Measurements from ENCODE around the gene SIGLECL1. TPM values are rescaled to one million over a fixed set of nuclear protein-coding genes. Genes with fewer than 3 reads are reported as not detected.
A peak's percentile ranks its signal among the peaks of the same experiment; 100 is the strongest.

Gene SIGLECL1
- total RNA-seq, 5 donors from 2014 or later (not counting 1 experiment from before 2014, with no cell fraction given): not detected

DNA sequence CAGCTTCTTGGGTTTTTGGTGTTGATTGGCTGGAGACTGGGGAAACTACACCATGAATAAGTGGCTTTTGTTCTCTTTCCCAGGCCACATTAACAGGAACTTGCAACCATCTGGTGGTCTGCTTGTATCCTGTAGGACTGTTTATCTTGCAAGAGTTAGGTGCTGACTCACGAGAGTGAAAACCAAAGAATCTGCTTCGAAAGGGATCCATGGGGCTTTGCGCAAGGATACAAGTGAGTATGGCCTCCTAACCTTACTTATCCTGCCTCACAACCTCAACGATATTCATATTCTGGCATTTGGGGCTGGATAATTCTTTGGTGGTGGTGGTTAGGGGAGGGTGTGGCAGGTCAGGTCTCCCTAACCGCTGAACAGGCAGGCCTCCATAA, 4.7 kb upstream of the SIGLECL1 start:
- ATAC-seq (replicated peaks in 1 of 4): no peak
- POLR2A ChIA-PET: no interaction called here
- no peak overlapping the region for H3K27ac Mint-ChIP-seq

DNA sequence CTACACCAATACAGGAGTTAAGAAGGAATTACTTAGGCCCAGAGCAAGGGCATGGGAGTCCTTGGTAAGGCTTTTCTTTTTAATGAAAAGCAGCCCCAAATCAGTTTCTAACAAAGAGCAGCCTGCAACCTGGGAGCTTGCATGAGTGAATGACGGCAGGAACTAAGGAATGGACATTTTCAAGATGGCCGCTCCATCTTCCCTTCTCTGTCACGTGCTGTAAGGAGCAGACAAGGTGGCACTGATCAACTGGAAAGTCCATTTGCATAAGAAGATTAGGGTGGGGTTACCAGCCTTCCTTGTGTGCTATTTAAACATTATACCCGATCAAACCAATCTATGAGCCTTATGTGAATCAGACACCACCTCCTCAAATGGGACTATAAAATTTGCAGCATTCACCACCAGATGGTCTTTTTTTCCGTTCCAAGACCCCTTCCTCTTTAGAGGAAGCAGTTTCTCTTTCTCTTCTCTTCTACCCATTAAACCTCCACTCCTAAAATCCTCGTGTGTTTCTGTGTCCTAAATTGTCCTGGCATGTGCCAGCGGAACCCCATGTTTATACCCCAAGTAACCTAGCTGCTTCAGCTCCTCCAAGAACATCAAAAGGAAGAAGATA, 2.8 kb upstream of the SIGLECL1 start:
- Histone ChIP-seq H3K4me1 (ENCODE audit: control insufficient read depth in 1 of 2, extremely low read depth in 1 of 2, insufficient read depth in 2 of 2, low read length in 2 of 2) (no peaks in the 10 kb centered on the region), H3K36me3 (ENCODE audit: control insufficient read depth in 2 of 2, extremely low read depth in 1 of 2, insufficient read depth in 1 of 2, low read length in 1 of 2) (no peaks in the 10 kb centered on the region), H3K9me3 (no peaks in the 10 kb centered on the region), H3K27ac (ENCODE audit: low read length) (no peak overlapping the region), H3K27me3 (replicated peaks in 1 of 2; ENCODE audit: control insufficient read depth in 2 of 2, extremely low read depth in 1 of 2, insufficient read depth in 2 of 2, low read length in 1 of 2) (peaks cover 0 to 11% of the 10 kb centered on the region in 2 experiments), H3K4me3 (ENCODE audit: control insufficient read depth in 1 of 2, extremely low read depth in 1 of 2, low read length in 1 of 2) (no peak overlapping the region)
- H3K4me1 Mint-ChIP-seq: peaks cover 0 to 8% (median 7%) of the 10 kb centered on the region in 3 donors
- ChIA-PET POLR2A (no interaction called here), CTCF (interaction anchor here in 1 of 2 donors (0.5 kb wide), 1 partner anchor 941 kb away, joined by 3 read pairs; no protein-coding TSS in a partner anchor)
- no peak for DNase-seq
- H3K9me3 Mint-ChIP-seq: no peaks in the 10 kb centered on the region
- no peak for ATAC-seq (replicated peaks in 1 of 4)
- H3K27me3 Mint-ChIP-seq: peaks cover 15 to 30% of the 10 kb centered on the region in 2 donors
- 100% methylated on average over 2 of the region's 7 CpGs for WGBS (ENCODE audit: insufficient coverage)
- H3K27ac Mint-ChIP-seq: no peak overlapping the region
- no peak overlapping the region for H3K4me3 Mint-ChIP-seq
- no peaks in the 10 kb centered on the region for H3K36me3 Mint-ChIP-seq

More for the DNA sequence above, 4.7 kb upstream of the SIGLECL1 start:
- Mint-ChIP-seq H3K4me1 (peaks cover 0 to 8% (median 6%) of the 10 kb centered on the region in 3 donors), H3K36me3 (no peaks in the 10 kb centered on the region), H3K4me3 (no peak overlapping the region), H3K9me3 (no peaks in the 10 kb centered on the region), H3K27me3 (peaks cover 23 to 39% of the 10 kb centered on the region in 2 donors)
- Histone ChIP-seq H3K36me3 (ENCODE audit: control insufficient read depth in 2 of 2, extremely low read depth in 1 of 2, insufficient read depth in 1 of 2, low read length in 1 of 2) (no peaks in the 10 kb centered on the region), H3K4me1 (ENCODE audit: control insufficient read depth in 1 of 2, extremely low read depth in 1 of 2, insufficient read depth in 2 of 2, low read length in 2 of 2) (no peaks in the 10 kb centered on the region), H3K4me3 (ENCODE audit: control insufficient read depth in 1 of 2, extremely low read depth in 1 of 2, low read length in 1 of 2) (no peak overlapping the region), H3K27ac (ENCODE audit: low read length) (no peak overlapping the region), H3K9me3 (no peaks in the 10 kb centered on the region), H3K27me3 (replicated peaks in 1 of 2; ENCODE audit: control insufficient read depth in 2 of 2, extremely low read depth in 1 of 2, insufficient read depth in 2 of 2, low read length in 1 of 2) (peaks cover 0 to 13% of the 10 kb centered on the region in 2 experiments)
- DNase-seq: no peak
- CTCF ChIA-PET: no interaction called here
- no CpG with 5 or more reads among the region's 5 CpGs for WGBS (ENCODE audit: insufficient coverage)

- no peak overlapping the region for H3K27ac ChIP-seq (ENCODE audit: low read length)
- H3K9me3 ChIP-seq: no peaks in the 10 kb centered on the region
- Mint-ChIP-seq H3K9me3 (no peaks in the 10 kb centered on the region), H3K27me3 (peaks cover 9 to 16% of the 10 kb centered on the region in 2 donors), H3K36me3 (no peaks in the 10 kb centered on the region), H3K27ac (no peak overlapping the region), H3K4me3 (no peak overlapping the region), H3K4me1 (peaks cover 2 to 7% (median 7%) of the 10 kb centered on the region in 3 donors)
- H3K4me3 ChIP-seq (ENCODE audit: control insufficient read depth in 1 of 2, extremely low read depth in 1 of 2, low read length in 1 of 2): no peak overlapping the region
- ATAC-seq (replicated peaks in 1 of 4): no peak
- 72% methylated on average over 8 of the region's 9 CpGs for WGBS (ENCODE audit: insufficient coverage)
- ChIA-PET POLR2A (no interaction called here), CTCF (no interaction called here)
- peaks cover 0 to 11% of the 10 kb centered on the region in 2 experiments for H3K27me3 ChIP-seq (replicated peaks in 1 of 2; ENCODE audit: control insufficient read depth in 2 of 2, extremely low read depth in 1 of 2, insufficient read depth in 2 of 2, low read length in 1 of 2)
- no peaks in the 10 kb centered on the region for H3K4me1 ChIP-seq (ENCODE audit: control insufficient read depth in 1 of 2, extremely low read depth in 1 of 2, insufficient read depth in 2 of 2, low read length in 2 of 2)
- H3K36me3 ChIP-seq (ENCODE audit: control insufficient read depth in 2 of 2, extremely low read depth in 1 of 2, insufficient read depth in 1 of 2, low read length in 1 of 2): no peaks in the 10 kb centered on the region
- no peak for DNase-seq
These were observed 564 bp downstream of the SIGLECL1 start for GRCh38 chr19:51251468-51251820.

GRCh38 chr19:51252306-51253079, 1.6 kb downstream of the SIGLECL1 start:
- no peak overlapping the region for H3K4me3 ChIP-seq (ENCODE audit: control insufficient read depth in 1 of 2, extremely low read depth in 1 of 2, low read length in 1 of 2)
- Mint-ChIP-seq H3K27me3 (peaks cover 9 to 10% of the 10 kb centered on the region in 2 donors), H3K4me1 (peaks cover 2 to 7% (median 7%) of the 10 kb centered on the region in 3 donors), H3K9me3 (no peaks in the 10 kb centered on the region), H3K36me3 (no peaks in the 10 kb centered on the region), H3K27ac (no peak overlapping the region), H3K4me3 (no peak overlapping the region)
- H3K27me3 ChIP-seq (replicated peaks in 1 of 2; ENCODE audit: control insufficient read depth in 2 of 2, extremely low read depth in 1 of 2, insufficient read depth in 2 of 2, low read length in 1 of 2): peaks cover 0 to 9% of the 10 kb centered on the region in 2 experiments
- H3K36me3 ChIP-seq (ENCODE audit: control insufficient read depth in 2 of 2, extremely low read depth in 1 of 2, insufficient read depth in 1 of 2, low read length in 1 of 2): no peaks in the 10 kb centered on the region
- 92% methylated on average over 7 of the region's 9 CpGs for WGBS (ENCODE audit: insufficient coverage)
- POLR2A ChIA-PET: no interaction called here
- CTCF ChIA-PET: no interaction called here
- no peaks in the 10 kb centered on the region for H3K4me1 ChIP-seq (ENCODE audit: control insufficient read depth in 1 of 2, extremely low read depth in 1 of 2, insufficient read depth in 2 of 2, low read length in 2 of 2)
- no peak overlapping the region for H3K27ac ChIP-seq (ENCODE audit: low read length)
- ATAC-seq (replicated peaks in 1 of 4) (no peak), DNase-seq (no peak)
- H3K9me3 ChIP-seq: no peaks in the 10 kb centered on the region

DNA sequence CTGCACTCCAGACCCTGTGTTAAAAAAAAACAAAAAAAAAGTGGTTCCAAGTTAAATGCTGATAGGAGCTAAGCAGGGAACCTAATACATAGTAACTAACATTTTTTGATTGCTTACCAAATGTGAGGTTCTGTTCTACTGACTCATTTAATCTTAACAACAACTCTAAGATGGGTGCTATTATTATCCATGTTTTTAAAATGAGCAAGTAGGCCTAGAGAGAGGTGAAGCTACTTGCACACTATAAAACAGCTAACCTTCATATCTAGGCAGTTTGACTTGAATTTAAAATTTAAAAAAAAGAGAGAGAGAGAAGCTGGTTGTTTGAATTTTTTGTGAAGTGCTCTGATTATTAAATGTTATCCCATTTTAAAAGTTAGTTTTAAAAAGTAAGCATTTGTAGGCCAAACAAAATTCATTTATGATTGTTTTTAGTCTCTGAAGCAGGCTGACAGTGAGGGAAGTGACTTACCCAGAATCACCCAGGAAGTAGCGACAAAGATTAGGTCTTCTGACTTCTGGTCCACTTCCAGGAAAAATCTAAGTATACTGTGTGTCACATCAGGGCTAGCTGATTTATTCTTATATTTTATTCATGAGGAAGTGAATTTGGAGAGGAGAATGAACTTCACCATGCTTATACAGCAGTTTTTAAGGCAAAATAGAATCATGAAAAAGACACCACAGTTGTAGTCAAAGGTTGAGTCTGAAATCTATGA, 2.4 kb downstream of the SIGLECL1 start:
- peak overlapping the region in 1 of 2 donors; percentile 63 for H3K27ac Mint-ChIP-seq
- Histone ChIP-seq H3K27ac (ENCODE audit: low read length) (no peak overlapping the region), H3K27me3 (replicated peaks in 1 of 2; ENCODE audit: control insufficient read depth in 2 of 2, extremely low read depth in 1 of 2, insufficient read depth in 2 of 2, low read length in 1 of 2) (peaks cover 0 to 9% of the 10 kb centered on the region in 2 experiments), H3K4me1 (ENCODE audit: control insufficient read depth in 1 of 2, extremely low read depth in 1 of 2, insufficient read depth in 2 of 2, low read length in 2 of 2) (no peaks in the 10 kb centered on the region), H3K4me3 (ENCODE audit: control insufficient read depth in 1 of 2, extremely low read depth in 1 of 2, low read length in 1 of 2) (no peak overlapping the region), H3K36me3 (ENCODE audit: control insufficient read depth in 2 of 2, extremely low read depth in 1 of 2, insufficient read depth in 1 of 2, low read length in 1 of 2) (no peaks in the 10 kb centered on the region), H3K9me3 (no peaks in the 10 kb centered on the region)
- CTCF ChIA-PET: no interaction called here
- no CpG with 5 or more reads among the region's 1 CpG for WGBS (ENCODE audit: insufficient coverage)
- H3K36me3 Mint-ChIP-seq: no peaks in the 10 kb centered on the region
- peaks cover 7 to 10% of the 10 kb centered on the region in 2 donors for H3K27me3 Mint-ChIP-seq
- peak in 2 of 4 experiments; percentile 42 to 45 for ATAC-seq (replicated peaks in 1 of 4)
- no peak overlapping the region for H3K4me3 Mint-ChIP-seq
- H3K9me3 Mint-ChIP-seq: no peaks in the 10 kb centered on the region
- no peak for DNase-seq
- peaks cover 2 to 9% (median 8%) of the 10 kb centered on the region in 3 donors for H3K4me1 Mint-ChIP-seq
- POLR2A ChIA-PET: no interaction called here

DNA sequence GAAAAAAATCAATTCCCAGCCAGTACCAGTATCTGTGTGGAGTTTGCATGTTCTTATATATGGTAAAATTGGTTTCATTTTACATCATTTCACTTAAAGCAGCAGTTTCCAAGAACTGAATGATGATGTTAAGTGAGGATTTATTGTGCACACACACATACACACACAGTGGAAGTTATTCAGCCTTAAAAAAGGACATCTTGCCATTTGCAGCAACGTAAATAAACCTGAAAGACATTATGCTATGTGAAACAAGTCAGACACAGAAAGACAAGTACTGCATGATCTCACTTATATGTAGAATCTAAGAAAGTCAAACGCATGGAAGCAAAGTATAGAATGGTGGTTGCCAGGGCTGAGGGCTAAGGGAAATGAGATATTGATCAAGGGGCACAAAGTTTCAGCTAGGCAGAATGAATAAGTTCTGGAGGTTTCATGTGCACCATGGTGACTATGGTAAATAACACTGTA, 5.3 kb downstream of the SIGLECL1 start:
- no peaks in the 10 kb centered on the region for H3K4me1 ChIP-seq (ENCODE audit: control insufficient read depth in 1 of 2, extremely low read depth in 1 of 2, insufficient read depth in 2 of 2, low read length in 2 of 2)
- Mint-ChIP-seq H3K9me3 (no peaks in the 10 kb centered on the region), H3K4me1 (peaks cover 2 to 13% (median 11%) of the 10 kb centered on the region in 3 donors), H3K36me3 (no peaks in the 10 kb centered on the region), H3K27ac (no peak overlapping the region), H3K4me3 (no peak overlapping the region), H3K27me3 (peaks cover 8 to 20% of the 10 kb centered on the region in 2 donors)
- H3K4me3 ChIP-seq (ENCODE audit: control insufficient read depth in 1 of 2, extremely low read depth in 1 of 2, low read length in 1 of 2): no peak overlapping the region
- ATAC-seq (replicated peaks in 1 of 4) (peak in 1 of 4 experiments; percentile 43), DNase-seq (no peak)
- H3K27ac ChIP-seq (ENCODE audit: low read length): no peak overlapping the region
- H3K36me3 ChIP-seq (ENCODE audit: control insufficient read depth in 2 of 2, extremely low read depth in 1 of 2, insufficient read depth in 1 of 2, low read length in 1 of 2): no peaks in the 10 kb centered on the region
- 17% methylated on average over 1 of the region's 2 CpGs for WGBS (ENCODE audit: insufficient coverage)
- ChIA-PET POLR2A (no interaction called here), CTCF (no interaction called here)
- peaks cover 0 to 2% of the 10 kb centered on the region in 2 experiments for H3K27me3 ChIP-seq (replicated peaks in 1 of 2; ENCODE audit: control insufficient read depth in 2 of 2, extremely low read depth in 1 of 2, insufficient read depth in 2 of 2, low read length in 1 of 2)
- H3K9me3 ChIP-seq: no peaks in the 10 kb centered on the region

All from T-cell (primary cell).